GM23338 (cell line): ENCODE data around the gene FAM110A.

ENCODE experiments used
- CREB1 ChIP-seq: fragments of 250-450 bp; sonication (Bioruptor Pico); IDR thresholded peaks from 2 replicates; pipeline ENCODE4 v1.5.0; 2020; ENCODE audit warnings: low read depth, mild to moderate bottlenecking, moderate library complexity
- CTCF ChIP-seq, 2 experiments: fragments of 200-600 bp in 1 of 2; sonication (generic) in 1 of 2; conservative IDR thresholded peaks; 2 replicates each; pipeline versions ENCODE4 v1.5.1 to v1.6.1; 2016 to 2017; ENCODE audit warnings: antibody characterized with exemption in 2 of 2, low read depth in 2 of 2, mild to moderate bottlenecking in 2 of 2, moderate library complexity in 1 of 2
- ETS1 ChIP-seq: IDR thresholded peaks from 2 replicates; pipeline ENCODE4 v1.6.1; 2016; ENCODE audit warnings: antibody characterized with exemption
- EZH2 ChIP-seq: fragments of 200-600 bp; sonication (generic); IDR thresholded peaks from one replicate; pipeline ENCODE4 v1.8.0; 2017; ENCODE audit warnings: antibody characterized with exemption, mild to moderate bottlenecking, low read depth; ENCODE audit not compliant: unreplicated experiment
- EZH2phosphoT487 ChIP-seq: fragments of 200-600 bp; sonication (generic); IDR thresholded peaks from one replicate; pipeline ENCODE4 v1.8.1; 2018; ENCODE audit warnings: antibody characterized with exemption; ENCODE audit not compliant: unreplicated experiment
- POLR2AphosphoS5 ChIP-seq: IDR thresholded peaks from 2 replicates; pipeline ENCODE4 v1.6.1; 2016; ENCODE audit warnings: antibody characterized with exemption, low read depth
- REST ChIP-seq: IDR thresholded peaks from one replicate; pipeline ENCODE4 v1.6.1; 2018; ENCODE audit warnings: antibody characterized with exemption; ENCODE audit not compliant: unreplicated experiment
- ZNF331 ChIP-seq: fragments of 250-450 bp; sonication (Bioruptor Pico); IDR thresholded peaks from 2 replicates; pipeline ENCODE4 v1.5.0; 2020; ENCODE audit warnings: low read depth, mild to moderate bottlenecking, moderate library complexity

GRCh38 chr20:871948-872347 is 38.4 kb downstream of the FAM110A start:
- no peak for TF ChIP-seq EZH2phosphoT487
- no peak for TF ChIP-seq CTCF (conservative IDR thresholded peaks at IDR 0.05; ENCODE audit: low read depth in 2 of 2)
- no peak for TF ChIP-seq EZH2
- TF ChIP-seq REST: no peak
- TF ChIP-seq POLR2AphosphoS5: no peak
- TF ChIP-seq ZNF331: no peak
- TF ChIP-seq CREB1 (CRISPR knock-in tag): no peak
- TF ChIP-seq ETS1: no peak
